Fibroblast of lung (primary cell): ENCODE results near the gene LUC7L3. TPM values are rescaled to one million over a fixed set of nuclear protein-coding genes. Genes with fewer than 3 reads are reported as not detected.

Source experiments
- DNase-seq, 2 donors: peaks; one replicate each; pipeline versions ENCODE4 v3.0.0 to v3.0.0-alpha.2; 2010; ENCODE audit warnings: low read depth in 2 of 2
- H2AFZ ChIP-seq: 2 replicates; pipeline ENCODE4 v1.5.1; 2012; ENCODE audit warnings: low read length, control low read depth, inconsistent platforms
- H3K27ac ChIP-seq: 2 replicates; pipeline ENCODE4 v1.5.1; 2011; ENCODE audit warnings: low read length, control low read depth; ENCODE audit not compliant: insufficient read depth
- H3K27me3 ChIP-seq: 2 replicates; pipeline ENCODE4 v1.5.1; 2011; ENCODE audit warnings: mild to moderate bottlenecking, low read length; ENCODE audit not compliant: control insufficient read depth, insufficient read depth
- H3K36me3 ChIP-seq: 2 replicates; pipeline ENCODE4 v1.5.1; 2011; ENCODE audit warnings: low read length; ENCODE audit not compliant: control insufficient read depth, insufficient read depth
- H3K4me1 ChIP-seq: 2 replicates; pipeline ENCODE4 v1.5.1; 2011; ENCODE audit warnings: low read length; ENCODE audit not compliant: control insufficient read depth, insufficient read depth; ENCODE audit errors: extremely low read depth
- H3K4me2 ChIP-seq: 2 replicates; pipeline ENCODE4 v1.5.1; 2011; ENCODE audit warnings: low read length, control low read depth; ENCODE audit not compliant: insufficient read depth; ENCODE audit errors: extremely low read depth
- H3K4me3 ChIP-seq, 4 experiments: fragments of 200-600 bp in 1 of 4; sonication (generic) in 1 of 4; replicated peaks in 1 of 4; 2 replicates each; pipeline ENCODE4 v1.5.1; 2011 to 2016; ENCODE audit warnings: low read length in 4 of 4, low read depth in 3 of 4, mild to moderate bottlenecking in 3 of 4, control low read depth in 2 of 4, inconsistent platforms in 1 of 4, mixed read lengths in 1 of 4; ENCODE audit not compliant: insufficient read depth in 1 of 4; ENCODE audit errors: control extremely low read depth in 1 of 4
- H3K79me2 ChIP-seq: 2 replicates; pipeline ENCODE4 v1.5.1; 2012; ENCODE audit warnings: mild to moderate bottlenecking, low read length, inconsistent platforms; ENCODE audit not compliant: control insufficient read depth, insufficient read depth
- H3K9ac ChIP-seq: 2 replicates; pipeline ENCODE4 v1.5.1; 2011; ENCODE audit warnings: mild to moderate bottlenecking, low read length, control low read depth; ENCODE audit not compliant: insufficient read depth
- H3K9me3 ChIP-seq: 2 replicates; pipeline ENCODE4 v1.5.1; 2012; ENCODE audit warnings: low read depth, low read length; ENCODE audit not compliant: control insufficient read depth, insufficient read depth
- H4K20me1 ChIP-seq: 2 replicates; pipeline ENCODE4 v1.5.1; 2011; ENCODE audit warnings: low read length; ENCODE audit not compliant: control insufficient read depth, insufficient read depth; ENCODE audit errors: extremely low read depth
- CTCF ChIP-seq, 2 donors: IDR thresholded peaks in 1 of 2; conservative IDR thresholded peaks in 1 of 2; 1 replicate in 1 of 2; 2 replicates in 1 of 2; pipeline ENCODE4 v1.5.1; 2011 to 2012; ENCODE audit warnings: low read length in 2 of 2, control low read depth in 1 of 2, inconsistent platforms in 1 of 2, low read depth in 1 of 2, mild to moderate bottlenecking in 1 of 2
- EZH2 ChIP-seq: IDR thresholded peaks from 2 replicates; pipeline ENCODE4 v1.5.1; 2012; ENCODE audit warnings: low read length, control low read depth, mild to moderate bottlenecking; ENCODE audit errors: missing control alignments
- polyA plus RNA-seq, 2 donors: library from polyadenylated mRNA; depleted of rRNA in 1 of 2; stranded (reverse) in 1 of 2; unstranded in 1 of 2; fragments of >200 nt; gene quantifications; 2 replicates each; pipeline ENCODE4 v1.2.1, GENCODE V29; 2011 to 2012; ENCODE audit warnings: missing spikeins in 1 of 2
- total RNA-seq: library from RNA; depleted of rRNA; stranded (reverse); fragments of >200 nt; gene quantifications from 2 replicates; pipeline ENCODE4 v1.2.1, GENCODE V29; 2014

The LUC7L3 gene
- total and polyA plus RNA-seq, 2 donors (not counting 1 experiment from before 2014, with no cell fraction given): 35.2 to 56.5 TPM

GRCh38 chr17:50681263-50682200 lies 37.9 kb upstream of the LUC7L3 start:
- DNase-seq: peak; percentile 77 to 80
- Histone ChIP-seq H3K4me1 (peaks cover 6% of the 10 kb centered on the region), H4K20me1 (no peaks in the 10 kb centered on the region), H3K4me2 (peak overlapping the region; percentile 34), H3K27me3 (no peaks in the 10 kb centered on the region), H3K9ac (no peak overlapping the region), H3K9me3 (no peaks in the 10 kb centered on the region), H3K27ac (no peak overlapping the region), H3K36me3 (no peaks in the 10 kb centered on the region), H3K4me3 (no peak overlapping the region), H3K79me2 (no peaks in the 10 kb centered on the region), H2AFZ (peak overlapping the region; percentile 69)
- peak; percentile 62 to 74 for TF ChIP-seq CTCF (conservative IDR thresholded peaks at IDR 0.05 in 1 of 2, IDR thresholded peaks at IDR 0.05 in 1 of 2; ENCODE audit: low read depth in 1 of 2, low read length in 2 of 2)
- TF ChIP-seq EZH2: no peak

- H3K4me3 ChIP-seq: no peak overlapping the region
Observed at GRCh38 chr17:50682441-50682840, 37.0 kb upstream of the LUC7L3 start.

More at GRCh38 chr17:50682441-50682840, 37.0 kb upstream of the LUC7L3 start:
- TF ChIP-seq CTCF (conservative IDR thresholded peaks at IDR 0.05 in 1 of 2, IDR thresholded peaks at IDR 0.05 in 1 of 2; ENCODE audit: low read depth in 1 of 2, low read length in 2 of 2) (no peak), EZH2 (no peak)
- Histone ChIP-seq H3K79me2 (no peaks in the 10 kb centered on the region), H2AFZ (no peak overlapping the region), H4K20me1 (no peaks in the 10 kb centered on the region), H3K4me1 (peaks cover 14% of the 10 kb centered on the region), H3K36me3 (no peaks in the 10 kb centered on the region), H3K27me3 (no peaks in the 10 kb centered on the region), H3K4me2 (no peak overlapping the region), H3K27ac (no peak overlapping the region), H3K9ac (no peak overlapping the region), H3K9me3 (no peaks in the 10 kb centered on the region)
- no peak for DNase-seq
